ENCODE measurements around the gene TRPC1.

- no peak for TF ChIP-seq POLR2A (IDR thresholded peaks at IDR 0.05; ENCODE audit: low read depth, low read length)
- no peak for TF ChIP-seq TAF1 (IDR thresholded peaks at IDR 0.05; ENCODE audit: low read depth, low read length)
- no peak for TF ChIP-seq PAX5 (IDR thresholded peaks at IDR 0.05; ENCODE audit: insufficient read depth, low read length, severe bottlenecking)
Observed at GRCh38 chr3:142680710-142681109, 43.1 kb upstream of the TRPC1 start.

Data from GM12891 (cell line).